Astrocyte of the cerebellum (primary cell): ENCODE measurements around the gene TBC1D28.
"Not testable (repeated sequence)": the region's sequence is repeated elsewhere in the genome, so short reads cannot be mapped to it uniquely, and the experiment has no call there.

Experiments used
- DNase-seq: peaks from one replicate; pipeline ENCODE4 v3.0.0-alpha.2; 2011; ENCODE audit warnings: low read depth
- H3K4me3 ChIP-seq: 2 replicates; pipeline ENCODE4 v1.5.1; 2011; ENCODE audit warnings: mild to moderate bottlenecking, low read depth, low read length, moderate library complexity
- in situ Hi-C: cut with HindIII; loops from 2 replicates; pipeline ENCODE4 v1.10.0; 2017; ENCODE audit warnings: low sequenced_read_pairs

The TBC1D28 gene

GRCh38 chr17:18644291-18644690, at the start of gene TBC1D28:
TSS of gene TBC1D28 (minus strand) at chr17:18644391. CDS start at chr17:18641352, 3,039 bp downstream.
- H3K4me3 ChIP-seq, in situ Hi-C loops, DNase-seq: not testable (repeated sequence)

GRCh38 chr17:18682668-18683067, 38.5 kb upstream of the TBC1D28 start:
- in situ Hi-C loops, DNase-seq: not testable (repeated sequence)
- peak overlapping the region; percentile 49 for H3K4me3 ChIP-seq

GRCh38 chr17:18681767-18682571, 37.8 kb upstream of the TBC1D28 start, which contains the start of gene FOXO3B:
TSS of gene FOXO3B (minus strand) at chr17:18682314. CDS start at chr17:18681651, 663 bp downstream.
- peak within 1 kb of the TSS; percentile 49 for H3K4me3 ChIP-seq
- DNase-seq: peak; percentile 71
- in situ Hi-C loops: not testable (repeated sequence)

- DNase-seq, in situ Hi-C loops, H3K4me3 ChIP-seq: not testable (repeated sequence)
Observed at GRCh38 chr17:18677381-18677780, 33.2 kb upstream of the TBC1D28 start.

- H3K4me3 ChIP-seq, in situ Hi-C loops, DNase-seq: not testable (repeated sequence)
Observed at GRCh38 chr17:18676928-18677327, 32.7 kb upstream of the TBC1D28 start.

- in situ Hi-C loops, DNase-seq, H3K4me3 ChIP-seq: not testable (repeated sequence)
Observed at GRCh38 chr17:18672395-18673227, 28.4 kb upstream of the TBC1D28 start.

GRCh38 chr17:18668625-18669024, 24.4 kb upstream of the TBC1D28 start:
- in situ Hi-C loops, H3K4me3 ChIP-seq: not testable (repeated sequence)

GRCh38 chr17:18667535-18667934, 23.3 kb upstream of the TBC1D28 start:
- H3K4me3 ChIP-seq, in situ Hi-C loops, DNase-seq: not testable (repeated sequence)

More at GRCh38 chr17:18668625-18669024, 24.4 kb upstream of the TBC1D28 start:
- not testable (repeated sequence) for DNase-seq

GRCh38 chr17:18666326-18666725, 22.1 kb upstream of the TBC1D28 start:
- in situ Hi-C loops, DNase-seq, H3K4me3 ChIP-seq: not testable (repeated sequence)

- H3K4me3 ChIP-seq, DNase-seq, in situ Hi-C loops: not testable (repeated sequence)
Observed at GRCh38 chr17:18661924-18662624, 17.9 kb upstream of the TBC1D28 start.

- H3K4me3 ChIP-seq, DNase-seq, in situ Hi-C loops: not testable (repeated sequence)
Observed at GRCh38 chr17:18650094-18650493, 5.9 kb upstream of the TBC1D28 start.

- in situ Hi-C loops, DNase-seq, H3K4me3 ChIP-seq: not testable (repeated sequence)
Observed at GRCh38 chr17:18643124-18643523, 1.1 kb downstream of the TBC1D28 start.

GRCh38 chr17:18638357-18638756, 5.8 kb downstream of the TBC1D28 start:
- H3K4me3 ChIP-seq, DNase-seq, in situ Hi-C loops: not testable (repeated sequence)
